Measurements from ENCODE around the gene KY. TPM values are rescaled to one million over a fixed set of nuclear protein-coding genes. Genes with fewer than 3 reads are reported as not detected.

The KY gene
- total and polyA plus RNA-seq, 9 of the 15 experiments (the other 6 are each of a cell fraction or from before 2014, with no cell fraction given), result not detected

- H3K27me3 ChIP-seq (ENCODE audit: control insufficient read depth in 2 of 2, insufficient read depth in 2 of 2, low read length in 2 of 2), result peaks cover 0 to 12% of the 10 kb centered on the region in 2 experiments; a peak in 2 of 5 replicates
- H3K79me2 ChIP-seq (ENCODE audit: control insufficient read depth, insufficient read depth, low read length), result no peaks in the 10 kb centered on the region
- ChIA-PET CTCF (ENCODE audit: low intra/inter-chr PET ratio) (no interaction called here), POLR2A (no interaction called here)
- H3K9ac ChIP-seq (ENCODE audit: insufficient read depth in 1 of 2, low read depth in 2 of 2, low read length in 2 of 2), result no peak overlapping the region
- WGBS (ENCODE audit: insufficient coverage, low coverage, missing lambda C conversion rate), result 86% methylated on average over 5 of the region's 7 CpGs
- no peak for FAIRE-seq
- no peak for ATAC-seq
- H3K9me1 ChIP-seq (ENCODE audit: control insufficient read depth, insufficient read depth, low read length), result no peaks in the 10 kb centered on the region
- no peak for DNase-seq (ENCODE audit: extremely low read depth in 1 of 4, low spot score in 3 of 4)
- H3K4me2 ChIP-seq (ENCODE audit: insufficient read depth, low read length), result no peak overlapping the region
- intact Hi-C loops (cut with micrococcal nuclease), result no loop called here
- no peaks in the 10 kb centered on the region; the same call in 1 of the 2 replicates for H4K20me1 ChIP-seq (replicated peaks; ENCODE audit: control insufficient read depth, insufficient read depth, low read length)
- no peaks in the 10 kb centered on the region for H3K36me3 ChIP-seq (ENCODE audit: control insufficient read depth, insufficient read depth, low read length)
- BruUV-seq (replicated peaks), result no TSS peak
- no peaks in the 10 kb centered on the region for H3K9me3 ChIP-seq (replicated peaks; ENCODE audit: control insufficient read depth, insufficient read depth, low read depth, low read length)
- no peak overlapping the region for H3K27ac ChIP-seq (ENCODE audit: extremely low read depth, low read depth, low read length)
- H3K4me3 ChIP-seq, result no peak overlapping the region
- no peak overlapping the region for H2AFZ ChIP-seq (ENCODE audit: low read depth, low read length)
- no peaks in the 10 kb centered on the region; a peak in 1 of 5 replicates for H3K4me1 ChIP-seq (replicated peaks in 1 of 2; ENCODE audit: control insufficient read depth in 2 of 2, insufficient read depth in 2 of 2, low read length in 2 of 2)
- in situ Hi-C loops (cut with MboI), result no loop called here
- no peak for TF ChIP-seq TCF7 (IDR thresholded peaks at IDR 0.05; ENCODE audit: borderline replicate concordance)
- no peak for TF ChIP-seq ZNF512 (tag; IDR thresholded peaks at IDR 0.05)
- TF ChIP-seq, protein P1, sequence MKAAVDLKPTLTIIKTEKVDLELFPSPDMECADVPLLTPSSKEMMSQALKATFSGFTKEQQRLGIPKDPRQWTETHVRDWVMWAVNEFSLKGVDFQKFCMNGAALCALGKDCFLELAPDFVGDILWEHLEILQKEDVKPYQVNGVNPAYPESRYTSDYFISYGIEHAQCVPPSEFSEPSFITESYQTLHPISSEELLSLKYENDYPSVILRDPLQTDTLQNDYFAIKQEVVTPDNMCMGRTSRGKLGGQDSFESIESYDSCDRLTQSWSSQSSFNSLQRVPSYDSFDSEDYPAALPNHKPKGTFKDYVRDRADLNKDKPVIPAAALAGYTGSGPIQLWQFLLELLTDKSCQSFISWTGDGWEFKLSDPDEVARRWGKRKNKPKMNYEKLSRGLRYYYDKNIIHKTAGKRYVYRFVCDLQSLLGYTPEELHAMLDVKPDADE (conservative IDR thresholded peaks at IDR 0.05; ENCODE audit: control insufficient read depth, low read depth, low read length), result no peak
- TF ChIP-seq ZNF655 (CRISPR knock-in tag; IDR thresholded peaks at IDR 0.05), result no peak
These were observed 1.6 kb upstream of the KY start for GRCh38 chr3:134652409-134652831.

Data from K562 (cell line).